Nephron progenitor cell (in vitro differentiated cells): ENCODE measurements around the gene ABI2.
A peak's percentile ranks its signal among the peaks of the same experiment; 100 is the strongest.
"Not testable (repeated sequence)": the region's sequence is repeated elsewhere in the genome, so short reads cannot be mapped to it uniquely, and the experiment has no call there.

Experiments used
- DNase-seq: peaks from one replicate; pipeline ENCODE4 v3.0.0; 2021
- H3K27ac Mint-ChIP-seq: 2 replicates; pipeline ENCODE4 v1.8.0; 2021; ENCODE audit warnings: mild to moderate bottlenecking, moderate library complexity, mixed read lengths
- H3K27me3 Mint-ChIP-seq: 2 replicates; pipeline ENCODE4 v1.8.0; 2021; ENCODE audit warnings: mild to moderate bottlenecking, low read depth, mixed read lengths; ENCODE audit not compliant: poor library complexity
- H3K36me3 Mint-ChIP-seq: 2 replicates; pipeline ENCODE4 v1.8.0; 2021; ENCODE audit warnings: low read depth, mixed read lengths
- H3K4me1 Mint-ChIP-seq: 2 replicates; pipeline ENCODE4 v1.8.0; 2021; ENCODE audit warnings: mixed read lengths
- H3K4me3 Mint-ChIP-seq: 2 replicates; pipeline ENCODE4 v1.8.0; 2021; ENCODE audit warnings: mild to moderate bottlenecking, moderate library complexity, mixed read lengths
- H3K9me3 Mint-ChIP-seq: 2 replicates; pipeline ENCODE4 v1.8.0; 2021; ENCODE audit warnings: mild to moderate bottlenecking, moderate library complexity, mixed read lengths
- TF ChIP-seq, protein P1 (sequence below): fragments of 200-600 bp; sonication (generic); IDR thresholded peaks from 2 replicates; pipeline ENCODE4 v1.5.0; 2021; ENCODE audit warnings: antibody characterized with exemption

The ABI2 gene

DNA sequence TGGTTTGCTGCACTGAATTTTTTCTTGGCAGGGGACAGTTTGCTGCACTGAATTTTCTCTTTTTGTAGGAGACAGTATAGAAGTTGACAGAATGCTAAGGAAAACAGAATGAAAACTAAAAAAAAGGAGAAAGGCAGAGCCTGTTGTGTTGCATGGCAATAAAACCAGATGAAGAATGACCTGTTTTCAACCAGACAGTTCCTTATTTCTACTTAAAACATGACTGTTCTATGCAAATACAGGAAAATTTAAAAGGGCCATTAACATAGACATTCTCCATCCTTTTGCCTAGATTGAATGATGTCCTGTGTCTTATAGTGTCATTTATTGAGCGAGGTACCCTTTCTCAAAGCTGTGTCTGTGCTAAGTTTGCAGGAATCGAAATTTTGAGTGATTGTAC lies 33.3 kb downstream of the ABI2 start:
- H3K27me3 Mint-ChIP-seq, result peaks cover 3% of the 10 kb centered on the region
- peaks cover 33% of the 10 kb centered on the region for H3K9me3 Mint-ChIP-seq
- peaks cover 24% of the 10 kb centered on the region for H3K4me1 Mint-ChIP-seq
- H3K36me3 Mint-ChIP-seq, result peaks cover 48% of the 10 kb centered on the region
- peak overlapping the region; percentile 33 for H3K27ac Mint-ChIP-seq
- DNase-seq, result no peak
- TF ChIP-seq, protein P1, sequence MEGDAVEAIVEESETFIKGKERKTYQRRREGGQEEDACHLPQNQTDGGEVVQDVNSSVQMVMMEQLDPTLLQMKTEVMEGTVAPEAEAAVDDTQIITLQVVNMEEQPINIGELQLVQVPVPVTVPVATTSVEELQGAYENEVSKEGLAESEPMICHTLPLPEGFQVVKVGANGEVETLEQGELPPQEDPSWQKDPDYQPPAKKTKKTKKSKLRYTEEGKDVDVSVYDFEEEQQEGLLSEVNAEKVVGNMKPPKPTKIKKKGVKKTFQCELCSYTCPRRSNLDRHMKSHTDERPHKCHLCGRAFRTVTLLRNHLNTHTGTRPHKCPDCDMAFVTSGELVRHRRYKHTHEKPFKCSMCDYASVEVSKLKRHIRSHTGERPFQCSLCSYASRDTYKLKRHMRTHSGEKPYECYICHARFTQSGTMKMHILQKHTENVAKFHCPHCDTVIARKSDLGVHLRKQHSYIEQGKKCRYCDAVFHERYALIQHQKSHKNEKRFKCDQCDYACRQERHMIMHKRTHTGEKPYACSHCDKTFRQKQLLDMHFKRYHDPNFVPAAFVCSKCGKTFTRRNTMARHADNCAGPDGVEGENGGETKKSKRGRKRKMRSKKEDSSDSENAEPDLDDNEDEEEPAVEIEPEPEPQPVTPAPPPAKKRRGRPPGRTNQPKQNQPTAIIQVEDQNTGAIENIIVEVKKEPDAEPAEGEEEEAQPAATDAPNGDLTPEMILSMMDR, result no peak
- H3K4me3 Mint-ChIP-seq, result no peak overlapping the region

DNA sequence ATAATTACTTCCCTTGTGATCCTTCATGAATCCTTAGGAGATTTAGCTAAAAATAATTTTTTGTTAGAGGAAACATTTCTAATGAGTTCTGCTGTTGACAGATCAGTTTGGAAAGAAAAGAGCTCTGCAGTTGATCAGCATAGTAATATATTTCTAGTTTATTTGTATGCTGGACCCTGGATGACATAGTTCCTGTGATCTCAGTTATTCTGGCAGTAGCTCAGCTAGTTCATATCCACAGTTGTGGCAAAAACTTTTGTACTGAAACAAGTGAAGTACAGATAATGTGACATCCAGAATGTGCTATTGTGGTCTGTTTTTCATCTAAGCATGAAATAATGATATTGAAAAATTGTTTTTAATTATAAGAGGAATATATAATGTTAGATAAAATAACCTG lies 33.7 kb downstream of the ABI2 start:
- Mint-ChIP-seq H3K9me3 (peaks cover 30% of the 10 kb centered on the region), H3K36me3 (peaks cover 48% of the 10 kb centered on the region), H3K27ac (peak overlapping the region; percentile 33), H3K27me3 (peaks cover 3% of the 10 kb centered on the region), H3K4me1 (peaks cover 24% of the 10 kb centered on the region), H3K4me3 (no peak overlapping the region)
- TF ChIP-seq, protein P1, result no peak
- no peak for DNase-seq

DNA sequence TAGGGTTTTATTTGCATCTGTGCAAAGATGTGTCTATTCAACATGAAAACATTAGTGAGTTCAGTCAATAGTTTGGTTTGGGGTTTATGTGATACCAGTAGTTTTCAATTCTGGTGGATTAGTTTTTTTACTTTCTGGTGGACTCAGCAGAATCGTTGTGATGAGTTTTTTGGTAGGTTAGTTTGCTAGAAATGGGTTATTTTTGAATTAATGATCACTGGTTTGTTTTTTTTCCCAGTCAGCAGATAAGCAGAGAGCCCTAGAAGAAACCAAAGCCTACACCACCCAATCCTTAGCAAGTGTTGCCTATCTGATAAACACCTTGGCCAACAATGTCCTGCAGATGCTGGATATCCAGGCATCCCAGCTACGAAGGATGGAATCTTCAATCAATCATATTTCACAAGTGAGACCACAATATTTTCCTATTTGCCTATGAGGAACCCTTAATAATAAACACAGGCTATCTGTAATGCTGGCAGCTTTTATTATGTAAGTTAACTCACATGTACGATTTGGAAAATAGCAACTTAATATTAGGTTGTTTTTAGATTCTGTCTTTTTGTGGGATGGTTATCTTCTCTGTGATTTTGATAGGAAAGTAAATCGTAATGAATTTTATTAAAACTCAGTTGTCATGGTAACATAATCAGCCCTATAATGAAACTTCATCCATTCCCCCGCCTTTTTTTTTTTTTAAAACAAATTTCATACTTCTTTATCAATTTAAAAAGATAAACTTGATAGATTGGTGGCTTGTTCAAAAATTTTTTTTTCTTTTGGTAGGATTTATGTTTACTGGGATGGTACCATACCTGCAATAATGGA lies 38.7 kb downstream of the ABI2 start:
- H3K27ac Mint-ChIP-seq, result no peak overlapping the region
- no peak overlapping the region for H3K4me3 Mint-ChIP-seq
- TF ChIP-seq, protein P1, result no peak
- no peaks in the 10 kb centered on the region for H3K27me3 Mint-ChIP-seq
- H3K4me1 Mint-ChIP-seq, result peaks cover under 1% of the 10 kb centered on the region
- peaks cover 56% of the 10 kb centered on the region for H3K36me3 Mint-ChIP-seq
- peaks cover 27% of the 10 kb centered on the region for H3K9me3 Mint-ChIP-seq
- DNase-seq, result no peak

DNA sequence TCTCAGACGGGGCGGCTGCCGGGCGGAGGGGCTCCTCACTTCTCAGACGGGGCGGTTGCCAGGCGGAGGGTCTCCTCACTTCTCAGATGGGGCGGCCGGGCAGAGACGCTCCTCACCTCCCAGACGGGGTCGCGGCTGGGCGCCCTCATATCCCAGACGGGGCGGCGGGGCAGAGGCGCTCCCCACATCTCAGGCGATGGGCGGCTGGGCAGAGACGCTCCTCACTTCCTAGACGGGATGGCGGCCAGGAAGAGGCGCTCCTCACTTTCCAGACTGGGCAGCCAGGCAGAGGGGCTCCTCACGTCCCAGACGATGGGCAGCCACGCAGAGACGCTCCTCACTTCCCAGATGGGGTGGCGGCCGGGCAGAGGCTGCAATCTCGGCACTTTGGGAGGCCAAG lies 44.5 kb downstream of the ABI2 start:
- not testable (repeated sequence) for H3K27me3 Mint-ChIP-seq, H3K4me1 Mint-ChIP-seq, H3K4me3 Mint-ChIP-seq, H3K27ac Mint-ChIP-seq, DNase-seq
- peaks cover 31% of the 10 kb centered on the region for H3K9me3 Mint-ChIP-seq
- peaks cover 81% of the 10 kb centered on the region for H3K36me3 Mint-ChIP-seq

DNA sequence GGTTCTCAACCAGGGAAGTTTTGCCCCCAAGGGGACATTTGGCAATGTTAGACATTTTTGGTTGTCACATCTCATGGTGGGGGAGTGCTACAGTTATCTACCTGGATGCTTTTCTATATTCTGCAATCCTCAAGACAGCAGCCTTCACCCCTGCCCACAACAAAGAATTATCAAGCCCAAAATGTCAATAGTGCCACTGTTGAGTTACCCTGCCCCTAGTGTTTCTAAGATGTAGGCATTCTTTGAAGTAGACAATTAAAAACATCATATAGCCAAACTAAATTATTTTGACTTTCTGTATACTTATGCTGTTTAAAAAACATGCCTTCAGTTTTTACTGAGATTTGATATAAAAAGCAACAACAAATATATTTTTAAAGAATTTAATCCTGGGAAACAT lies 48.0 kb downstream of the ABI2 start:
- Mint-ChIP-seq H3K27ac (peak overlapping the region; percentile 77), H3K4me3 (no peak overlapping the region), H3K4me1 (peaks cover 6% of the 10 kb centered on the region), H3K36me3 (peaks cover 51% of the 10 kb centered on the region), H3K27me3 (no peaks in the 10 kb centered on the region), H3K9me3 (peaks cover 11% of the 10 kb centered on the region)
- TF ChIP-seq, protein P1, result no peak
- no peak for DNase-seq

DNA sequence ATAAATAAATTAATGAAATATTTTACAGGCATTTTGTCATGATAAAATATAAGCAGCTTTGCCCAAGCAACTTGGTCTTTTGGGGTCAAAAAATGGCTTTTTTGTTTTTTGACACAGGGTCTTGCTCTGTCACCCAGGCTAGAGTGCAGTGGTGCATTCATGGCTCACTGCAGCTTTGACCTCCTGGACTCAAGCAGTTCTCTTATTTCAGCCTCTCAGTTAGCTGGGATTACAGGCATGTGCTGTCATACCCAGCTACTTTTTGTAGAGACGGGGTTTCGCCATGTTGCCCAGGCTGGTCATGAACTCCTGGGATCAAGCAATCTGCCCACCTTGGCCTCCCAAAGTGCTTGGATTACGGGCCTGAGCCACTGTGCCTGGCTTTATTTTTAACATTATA lies 51.0 kb downstream of the ABI2 start:
- Mint-ChIP-seq H3K4me1 (peaks cover 6% of the 10 kb centered on the region), H3K27ac (no peak overlapping the region), H3K36me3 (peaks cover 51% of the 10 kb centered on the region), H3K9me3 (no peaks in the 10 kb centered on the region), H3K27me3 (no peaks in the 10 kb centered on the region), H3K4me3 (no peak overlapping the region)
- peak; percentile 25 for DNase-seq
- TF ChIP-seq, protein P1, result no peak
